ENCODE data around the gene FYN. TPM values are rescaled to one million over a fixed set of nuclear protein-coding genes. Genes with fewer than 3 reads are reported as not detected.

FYN gene
- total and polyA plus RNA-seq, 2 of the 13 experiments (the other 11 are each of a cell fraction or from before 2014, with no cell fraction given): 15.5 to 24.6 TPM

DNA sequence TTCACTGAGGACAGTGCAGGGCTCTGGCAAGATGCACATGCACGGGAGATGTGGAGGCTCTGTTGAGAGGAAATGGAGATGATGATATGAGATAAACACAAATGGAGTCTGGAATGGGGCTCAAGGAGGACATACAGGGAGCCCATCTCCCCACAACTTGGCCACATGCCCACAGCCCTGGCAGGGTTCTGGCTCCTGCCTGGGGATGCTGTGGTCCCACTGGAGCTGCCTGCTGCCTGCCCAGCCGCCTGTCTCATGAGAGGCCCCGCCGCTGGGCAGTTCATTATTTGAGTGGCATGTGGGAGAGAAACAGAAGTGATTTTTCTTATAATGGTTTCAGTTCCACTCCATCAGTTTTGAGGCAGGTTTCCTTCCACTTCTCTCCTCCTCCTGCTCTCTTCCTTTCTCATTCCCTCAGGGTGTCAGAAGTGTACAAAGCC, 134.0 kb downstream of the FYN start:
- CTCF ChIA-PET (ENCODE audit: low intra/inter-chr PET ratio, low total read pairs): no interaction called here
- 83% methylated on average over 4 of the region's 4 CpGs for WGBS (ENCODE audit: low lambda C conversion rate)
- intact Hi-C loops (cut with micrococcal nuclease; ENCODE audit: unreplicated experiment): no loop called here

DNA sequence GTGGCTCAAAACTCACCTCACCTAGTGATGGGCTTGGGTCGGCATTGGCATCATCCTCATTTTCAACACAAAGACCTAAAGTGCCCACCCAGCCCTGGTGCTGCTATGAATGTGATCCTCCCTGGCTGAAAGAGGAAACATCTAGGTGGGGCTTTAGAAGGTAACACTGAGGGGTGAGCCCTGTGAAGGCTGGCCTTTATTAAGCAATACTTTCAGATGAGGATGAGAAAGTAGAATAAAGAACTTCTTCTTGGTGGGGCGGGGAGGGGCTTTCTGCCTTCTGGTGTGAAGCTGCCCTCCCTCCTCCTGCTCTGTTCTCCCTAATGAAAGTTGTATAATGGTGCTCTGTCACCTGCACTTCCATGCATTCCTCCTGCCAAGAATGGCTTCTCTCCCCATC, 134.6 kb downstream of the FYN start:
- Histone ChIP-seq H3K4me3 (replicated peaks in 1 of 3; ENCODE audit: insufficient read depth in 1 of 3, low read depth in 2 of 3, low read length in 3 of 3) (no peak overlapping the region), H3K27ac (ENCODE audit: extremely low read length, insufficient read depth, low read length) (no peak overlapping the region), H3K9ac (ENCODE audit: insufficient read depth, low read depth, low read length) (no peak overlapping the region), H3K9me3 (ENCODE audit: low read length) (no peaks in the 10 kb centered on the region), H3K27me3 (ENCODE audit: control insufficient read depth in 1 of 2, insufficient read depth in 2 of 2, low read length in 2 of 2) (no peaks in the 10 kb centered on the region), H4K20me1 (ENCODE audit: insufficient read depth, low read length) (no peaks in the 10 kb centered on the region), H3K4me2 (ENCODE audit: low read depth, low read length) (no peak overlapping the region), H2AFZ (ENCODE audit: low read length) (no peak overlapping the region), H3K79me2 (ENCODE audit: insufficient read depth, low read length) (no peaks in the 10 kb centered on the region), H3K36me3 (replicated peaks in 1 of 2; ENCODE audit: control insufficient read depth in 1 of 2, insufficient read depth in 2 of 2, low read length in 2 of 2) (no peaks in the 10 kb centered on the region), H3K4me1 (ENCODE audit: insufficient read depth, low read length) (peaks cover 35% of the 10 kb centered on the region)
- ATAC-seq (no peak), DNase-seq (ENCODE audit: low spot score) (no peak), FAIRE-seq (no peak)
- CTCF ChIA-PET (ENCODE audit: low intra/inter-chr PET ratio, low total read pairs): no interaction called here
- 87% methylated on average over 2 of the region's 2 CpGs for WGBS (ENCODE audit: low lambda C conversion rate)
- intact Hi-C loops (cut with micrococcal nuclease; ENCODE audit: unreplicated experiment): no loop called here
- in situ Hi-C loops (cut with HindIII; ENCODE audit: extremely low pct_ligation_motif_present, low pct_unique_long_range_greater_than_20kb): no loop called here
- POLR2A ChIA-PET: no interaction called here
- BruUV-seq (replicated peaks): no TSS peak
- TF ChIP-seq NRL (CRISPR knock-in tag; IDR thresholded peaks at IDR 0.05; ENCODE audit: borderline replicate concordance): no peak
- TF ChIP-seq, protein P1, sequence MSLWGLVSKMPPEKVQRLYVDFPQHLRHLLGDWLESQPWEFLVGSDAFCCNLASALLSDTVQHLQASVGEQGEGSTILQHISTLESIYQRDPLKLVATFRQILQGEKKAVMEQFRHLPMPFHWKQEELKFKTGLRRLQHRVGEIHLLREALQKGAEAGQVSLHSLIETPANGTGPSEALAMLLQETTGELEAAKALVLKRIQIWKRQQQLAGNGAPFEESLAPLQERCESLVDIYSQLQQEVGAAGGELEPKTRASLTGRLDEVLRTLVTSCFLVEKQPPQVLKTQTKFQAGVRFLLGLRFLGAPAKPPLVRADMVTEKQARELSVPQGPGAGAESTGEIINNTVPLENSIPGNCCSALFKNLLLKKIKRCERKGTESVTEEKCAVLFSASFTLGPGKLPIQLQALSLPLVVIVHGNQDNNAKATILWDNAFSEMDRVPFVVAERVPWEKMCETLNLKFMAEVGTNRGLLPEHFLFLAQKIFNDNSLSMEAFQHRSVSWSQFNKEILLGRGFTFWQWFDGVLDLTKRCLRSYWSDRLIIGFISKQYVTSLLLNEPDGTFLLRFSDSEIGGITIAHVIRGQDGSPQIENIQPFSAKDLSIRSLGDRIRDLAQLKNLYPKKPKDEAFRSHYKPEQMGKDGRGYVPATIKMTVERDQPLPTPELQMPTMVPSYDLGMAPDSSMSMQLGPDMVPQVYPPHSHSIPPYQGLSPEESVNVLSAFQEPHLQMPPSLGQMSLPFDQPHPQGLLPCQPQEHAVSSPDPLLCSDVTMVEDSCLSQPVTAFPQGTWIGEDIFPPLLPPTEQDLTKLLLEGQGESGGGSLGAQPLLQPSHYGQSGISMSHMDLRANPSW (CRISPR knock-in tag; IDR thresholded peaks at IDR 0.05; ENCODE audit: borderline replicate concordance): no peak
- no peak for TF ChIP-seq SRY (CRISPR knock-in tag; IDR thresholded peaks at IDR 0.05)
- no peak for TF ChIP-seq BCL3 (CRISPR knock-in tag; IDR thresholded peaks at IDR 0.05)
- no peak for TF ChIP-seq ZNF777 (CRISPR knock-in tag; IDR thresholded peaks at IDR 0.05)
- TF ChIP-seq DBP (CRISPR knock-in tag; IDR thresholded peaks at IDR 0.05; ENCODE audit: not compliant biosample characterization): no peak
- no peak for TF ChIP-seq ZNF75D (CRISPR knock-in tag; IDR thresholded peaks at IDR 0.05; ENCODE audit: borderline replicate concordance)
- TF ChIP-seq FOSL2 (CRISPR knock-in tag; IDR thresholded peaks at IDR 0.05): no peak

More for the DNA sequence above, 134.0 kb downstream of the FYN start:
- TF ChIP-seq HDAC1 (CRISPR knock-in tag; IDR thresholded peaks at IDR 0.05) (no peak), RAD21 (CRISPR knock-in tag; IDR thresholded peaks at IDR 0.05) (no peak), ZNF782 (CRISPR knock-in tag; IDR thresholded peaks at IDR 0.05; ENCODE audit: borderline replicate concordance) (no peak), ZNF775 (CRISPR knock-in tag; IDR thresholded peaks at IDR 0.05; ENCODE audit: borderline replicate concordance) (no peak)
- POLR2A ChIA-PET: no interaction called here
- peaks cover 35% of the 10 kb centered on the region for H3K4me1 ChIP-seq (ENCODE audit: insufficient read depth, low read length)
- DNase-seq (ENCODE audit: low spot score) (no peak), ATAC-seq (no peak), FAIRE-seq (no peak)
- H3K36me3 ChIP-seq (replicated peaks in 1 of 2; ENCODE audit: control insufficient read depth in 1 of 2, insufficient read depth in 2 of 2, low read length in 2 of 2): no peaks in the 10 kb centered on the region
- in situ Hi-C loops (cut with HindIII; ENCODE audit: extremely low pct_ligation_motif_present, low pct_unique_long_range_greater_than_20kb): no loop called here
- no peaks in the 10 kb centered on the region for H3K9me3 ChIP-seq (ENCODE audit: low read length)
- no TSS peak for BruUV-seq (replicated peaks)
- no peak overlapping the region for H3K4me3 ChIP-seq (replicated peaks in 1 of 3; ENCODE audit: insufficient read depth in 1 of 3, low read depth in 2 of 3, low read length in 3 of 3)
- H2AFZ ChIP-seq (ENCODE audit: low read length): no peak overlapping the region
- H4K20me1 ChIP-seq (ENCODE audit: insufficient read depth, low read length): no peaks in the 10 kb centered on the region
- no peak overlapping the region for H3K4me2 ChIP-seq (ENCODE audit: low read depth, low read length)
- H3K79me2 ChIP-seq (ENCODE audit: insufficient read depth, low read length): no peaks in the 10 kb centered on the region
- no peak overlapping the region for H3K9ac ChIP-seq (ENCODE audit: insufficient read depth, low read depth, low read length)
- no peaks in the 10 kb centered on the region for H3K27me3 ChIP-seq (ENCODE audit: control insufficient read depth in 1 of 2, insufficient read depth in 2 of 2, low read length in 2 of 2)
- no peak overlapping the region for H3K27ac ChIP-seq (ENCODE audit: extremely low read length, insufficient read depth, low read length)

Measured in HepG2 (cell line).